Stimulated activated CD4-positive, alpha-beta T cell treated with anti-CD3 and anti-CD28 coated beads, TNF-alpha, amount 100 ng/mL, for 24 hours (primary cell): ENCODE results near the gene LRRC10B.
A peak's percentile ranks its signal among the peaks of the same experiment; 100 is the strongest.
"Not testable (repeated sequence)": the region's sequence is repeated elsewhere in the genome, so short reads cannot be mapped to it uniquely, and the experiment has no call there.

Source experiments
- DNase-seq, 3 experiments: peaks; one replicate each; pipeline ENCODE4 v3.0.0-alpha.2; 2020; ENCODE audit warnings: low read depth in 3 of 3

LRRC10B gene

GRCh38 chr11:61507962-61508861 lies at the start of gene LRRC10B:
TSS of gene LRRC10B (plus strand) at chr11:61508749. CDS start at chr11:61508999, 250 bp downstream.
- peak; percentile 2 to 51 (median 22) for DNase-seq

- DNase-seq = no peak
These were observed 48.1 kb upstream of the LRRC10B start for GRCh38 chr11:61460474-61460881.

- no peak for DNase-seq
These were observed 47.6 kb upstream of the LRRC10B start for GRCh38 chr11:61460986-61461385.

GRCh38 chr11:61467602-61468001 lies 40.9 kb upstream of the LRRC10B start:
- DNase-seq = not testable (repeated sequence)

- no peak for DNase-seq
These were observed 40.5 kb upstream of the LRRC10B start for GRCh38 chr11:61468002-61468401.

GRCh38 chr11:61472282-61472681 lies 36.3 kb upstream of the LRRC10B start:
- DNase-seq = no peak

GRCh38 chr11:61472868-61473267 lies 35.7 kb upstream of the LRRC10B start:
- no peak for DNase-seq

GRCh38 chr11:61473370-61474012 lies 35.1 kb upstream of the LRRC10B start:
- no peak for DNase-seq

- DNase-seq = no peak
These were observed 34.4 kb upstream of the LRRC10B start for GRCh38 chr11:61474013-61474643.

- no peak for DNase-seq
These were observed 33.1 kb upstream of the LRRC10B start for GRCh38 chr11:61475433-61475832.

- no peak for DNase-seq
These were observed 32.2 kb upstream of the LRRC10B start for GRCh38 chr11:61476371-61476770.

GRCh38 chr11:61477126-61477525 lies 31.4 kb upstream of the LRRC10B start:
- DNase-seq = no peak

GRCh38 chr11:61477727-61478148 lies 30.8 kb upstream of the LRRC10B start:
- DNase-seq = peak; percentile 27 to 47 (median 27)

- not testable (repeated sequence) for DNase-seq
These were observed 29.0 kb upstream of the LRRC10B start for GRCh38 chr11:61479360-61480058.

- DNase-seq = no peak
These were observed 28.1 kb upstream of the LRRC10B start for GRCh38 chr11:61480261-61480993.

- no peak for DNase-seq
These were observed 27.6 kb upstream of the LRRC10B start for GRCh38 chr11:61480994-61481335.

GRCh38 chr11:61481806-61482205 lies 26.7 kb upstream of the LRRC10B start:
- DNase-seq = no peak

- peak in 1 of 3 experiments; percentile 30 for DNase-seq
These were observed 26.0 kb upstream of the LRRC10B start for GRCh38 chr11:61482513-61482912.

GRCh38 chr11:61484541-61484940 lies 24.0 kb upstream of the LRRC10B start:
- no peak for DNase-seq

GRCh38 chr11:61485080-61485479 lies 23.5 kb upstream of the LRRC10B start:
- DNase-seq = no peak

GRCh38 chr11:61486011-61486620 lies 22.4 kb upstream of the LRRC10B start:
- no peak for DNase-seq
